ENCODE results near the gene CALU.

GRCh38 chr7:128775744-128776474 is 36.8 kb downstream of the CALU start, which contains the start of gene OPN1SW:
- no peak for TF ChIP-seq EZH2 (IDR thresholded peaks at IDR 0.05; ENCODE audit: insufficient read depth, poor library complexity, severe bottlenecking)
- TF ChIP-seq EZH2phosphoT487 (IDR thresholded peaks at IDR 0.05; ENCODE audit: insufficient read depth, low read depth): no peak

Data from GM23248 (cell line).